NCI-H2107 treated with DMSO at 0.1 percent for 48 hours (cell line): Measurements from ENCODE around the gene EIF2D.
A peak's percentile ranks its signal among the peaks of the same experiment; 100 is the strongest.
"Not testable (repeated sequence)": the region's sequence is repeated elsewhere in the genome, so short reads cannot be mapped to it uniquely, and the experiment has no call there.

Experiments
- DNase-seq: peaks from one replicate; lab custom pipeline; 2025; ENCODE audit not compliant: unreplicated experiment; lab: John Stamatoyannopoulos, UW

Gene EIF2D

DNA sequence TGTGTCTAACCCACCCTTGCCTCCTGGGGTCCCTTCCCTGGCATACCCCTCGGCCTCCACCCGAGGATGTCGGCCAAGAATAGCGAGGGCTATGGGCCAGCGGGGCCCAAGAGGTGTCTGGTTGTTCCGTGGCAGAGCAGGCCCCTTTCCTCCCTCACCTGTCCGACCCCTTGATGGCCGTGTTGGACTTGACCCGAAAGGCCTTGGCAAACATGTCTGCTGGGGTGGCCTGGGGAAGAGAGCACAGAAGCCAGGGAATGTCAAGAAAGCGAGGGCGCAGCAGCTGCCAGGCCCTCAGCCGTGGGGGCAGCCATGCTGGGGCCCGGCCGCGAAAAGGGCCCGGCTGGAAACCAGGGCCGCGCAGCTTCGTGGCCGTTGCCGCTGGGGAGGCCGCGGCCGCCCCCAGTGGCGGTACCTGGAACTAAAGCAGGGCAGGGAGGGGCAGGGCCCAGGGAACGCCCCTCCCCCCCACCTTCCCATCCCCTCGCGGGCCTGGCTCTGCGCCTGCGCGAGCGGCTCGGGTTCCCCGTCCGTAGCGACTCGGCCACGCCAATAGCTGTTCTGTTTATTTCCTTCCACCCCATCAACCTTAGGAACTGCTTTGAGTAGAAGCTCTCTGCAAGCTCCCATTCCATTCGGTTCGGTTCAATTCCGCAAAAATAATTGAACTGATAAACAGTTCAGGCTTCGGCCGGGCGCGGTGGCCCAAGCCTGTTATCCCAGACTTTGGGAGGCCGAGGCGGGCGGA, at the start of gene EIF2D:
TSS of gene EIF2D (minus strand) at position 337 of the 748 bp plus-strand sequence. CDS start at position 214, 123 bp downstream.
- peak; percentile 91 for DNase-seq

- no peak for DNase-seq
Measured at GRCh38 chr1:206661161-206661820, 49.0 kb upstream of the EIF2D start.

- no peak for DNase-seq
Measured at GRCh38 chr1:206660136-206660535, 47.9 kb upstream of the EIF2D start.

DNA sequence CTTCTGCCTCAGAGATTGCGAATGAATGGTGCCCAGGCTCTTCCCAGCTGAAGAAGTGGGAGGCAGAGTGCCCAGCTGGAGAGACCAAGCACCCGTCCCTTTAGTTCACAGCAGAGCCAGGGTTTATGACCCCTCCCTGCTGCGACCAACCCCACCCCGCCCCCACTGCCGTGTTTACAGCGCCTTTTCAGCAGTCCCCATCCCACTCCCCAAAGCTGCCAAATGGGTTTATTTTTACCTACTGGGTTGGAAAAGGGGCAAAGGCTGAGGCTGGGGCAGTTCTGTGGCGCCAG, 46.7 kb upstream of the EIF2D start:
- no peak for DNase-seq

DNA sequence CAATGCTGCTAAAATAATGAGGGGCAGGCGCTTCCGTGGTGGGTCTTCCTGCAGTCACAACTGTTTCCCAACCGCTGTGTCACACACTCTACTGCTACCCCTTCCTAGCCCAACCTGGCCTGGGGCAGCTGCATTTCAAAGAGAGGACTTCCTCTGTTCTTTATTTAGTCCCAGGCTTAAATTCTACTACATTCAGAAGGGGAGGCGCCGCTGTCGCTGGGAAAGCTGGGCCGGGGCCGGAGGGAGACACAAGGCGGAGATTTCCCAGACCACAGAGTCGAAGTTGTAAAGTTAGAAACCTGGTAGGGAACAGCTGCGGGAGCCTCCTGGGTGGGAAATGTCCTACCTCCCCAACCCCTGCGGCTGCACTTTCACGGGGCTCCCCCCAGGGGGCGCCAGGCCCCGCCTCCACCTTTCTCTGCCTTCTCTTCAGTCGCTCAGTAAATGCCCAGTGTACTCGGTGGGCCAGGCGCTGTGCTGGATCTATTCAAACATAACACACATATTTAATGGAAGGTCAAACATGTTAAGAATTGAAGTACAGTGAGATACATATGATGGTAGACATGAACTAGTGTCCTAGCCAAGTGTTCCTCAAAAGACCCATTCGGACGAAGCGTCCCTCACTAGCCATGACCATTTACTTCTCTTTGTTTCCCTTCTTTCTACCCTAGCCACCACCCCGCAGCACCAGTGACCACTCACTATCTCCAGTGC, 46.2 kb upstream of the EIF2D start:
- no peak for DNase-seq

DNA sequence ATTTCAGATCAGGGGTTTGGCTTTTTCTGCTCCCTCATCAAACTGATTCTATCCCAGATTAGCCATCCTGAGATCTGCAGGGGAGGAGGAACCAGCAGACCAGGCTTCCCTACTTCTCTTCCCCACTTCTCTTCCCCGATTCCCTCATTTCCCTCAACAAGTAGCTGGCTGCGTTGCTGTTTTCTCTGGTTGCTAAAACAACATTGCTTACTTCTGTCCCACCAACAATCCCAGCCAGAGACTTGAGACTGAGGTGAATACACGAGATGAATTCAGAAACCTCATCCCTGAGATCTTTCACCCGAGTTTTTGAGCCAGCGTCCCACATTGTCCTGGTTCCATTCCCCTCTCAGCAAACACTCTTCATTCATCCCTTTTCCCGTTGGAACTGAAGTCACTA, 45.5 kb upstream of the EIF2D start:
- DNase-seq = no peak

- DNase-seq = no peak
Measured at GRCh38 chr1:206656936-206657335, 44.7 kb upstream of the EIF2D start.

- peak; percentile 68 for DNase-seq
Measured at GRCh38 chr1:206655471-206655882, 43.2 kb upstream of the EIF2D start.

- DNase-seq = no peak
Measured at GRCh38 chr1:206654828-206655227, 42.6 kb upstream of the EIF2D start.

- DNase-seq = no peak
Measured at GRCh38 chr1:206653715-206654459, 41.6 kb upstream of the EIF2D start.

- no peak for DNase-seq
Measured at GRCh38 chr1:206651958-206652890, 40.0 kb upstream of the EIF2D start.

DNA sequence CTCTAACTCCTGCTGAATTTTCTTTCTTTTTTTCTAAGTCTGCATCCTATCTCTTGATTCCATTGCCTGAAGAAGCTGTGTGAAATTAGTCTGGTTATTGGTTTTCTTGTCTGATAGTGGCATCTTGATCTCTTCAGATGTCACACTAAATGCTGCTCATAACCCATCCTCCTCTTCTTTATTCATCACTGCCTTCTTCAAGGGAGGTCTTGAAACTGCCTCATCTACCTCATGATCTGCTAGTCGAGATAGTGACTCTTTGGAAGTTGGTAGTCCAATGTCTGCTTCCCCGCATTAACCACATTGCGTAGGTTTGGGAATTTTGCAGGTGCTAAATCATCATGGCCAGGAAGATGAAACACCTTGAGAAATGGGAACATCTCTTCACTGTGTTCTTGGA, 38.7 kb upstream of the EIF2D start:
- DNase-seq = no peak

- no peak for DNase-seq
Measured at GRCh38 chr1:206649261-206649921, 37.1 kb upstream of the EIF2D start.

DNA sequence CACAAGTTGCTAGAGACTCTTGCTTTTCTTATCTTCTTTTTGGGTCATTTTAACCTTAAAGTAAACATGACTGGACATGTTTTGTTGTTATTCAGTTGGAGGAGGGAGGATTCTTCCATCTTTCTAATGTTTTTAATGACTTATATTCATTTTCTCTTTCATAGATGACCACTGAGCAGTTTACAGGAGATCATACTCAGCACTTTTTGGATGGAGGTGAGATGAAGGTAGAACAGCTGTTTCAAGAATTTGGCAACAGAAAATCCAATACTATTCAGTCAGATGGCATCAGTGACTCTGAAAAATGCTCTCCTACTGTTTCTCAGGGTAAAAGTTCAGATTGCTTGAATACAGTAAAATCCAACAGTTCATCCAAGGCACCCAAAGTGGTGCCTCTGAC, 35.0 kb upstream of the EIF2D start:
- DNase-seq = no peak

GRCh38 chr1:206646504-206646903, 34.2 kb upstream of the EIF2D start:
- DNase-seq = no peak

DNA sequence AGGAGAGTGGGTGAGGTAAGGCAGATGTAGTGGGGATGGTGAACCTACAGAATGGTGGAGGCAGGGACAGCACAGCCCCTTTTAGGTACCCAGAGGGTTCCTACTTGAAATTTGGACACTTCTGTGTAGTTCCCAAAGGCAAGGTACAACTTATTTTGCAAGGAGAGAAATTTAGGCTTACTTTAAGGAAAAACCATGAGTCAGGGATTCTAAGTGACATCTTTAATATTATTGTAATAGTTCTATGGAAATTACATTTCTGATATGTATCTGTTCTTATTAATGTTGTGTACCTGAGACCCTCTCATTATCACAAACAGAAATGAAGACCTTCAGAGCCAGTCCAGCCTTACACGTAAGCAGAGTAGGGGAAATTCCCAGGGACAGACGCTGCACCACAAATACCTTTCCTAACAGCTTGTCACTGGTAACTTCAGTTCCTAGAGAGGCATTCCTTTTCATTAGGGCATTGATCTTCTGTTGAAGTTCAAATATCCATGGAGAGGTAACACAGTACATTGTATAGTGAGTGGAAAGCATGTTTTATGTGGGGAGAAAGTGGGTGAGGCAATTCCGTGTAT, 30.9 kb upstream of the EIF2D start:
- no peak for DNase-seq

DNA sequence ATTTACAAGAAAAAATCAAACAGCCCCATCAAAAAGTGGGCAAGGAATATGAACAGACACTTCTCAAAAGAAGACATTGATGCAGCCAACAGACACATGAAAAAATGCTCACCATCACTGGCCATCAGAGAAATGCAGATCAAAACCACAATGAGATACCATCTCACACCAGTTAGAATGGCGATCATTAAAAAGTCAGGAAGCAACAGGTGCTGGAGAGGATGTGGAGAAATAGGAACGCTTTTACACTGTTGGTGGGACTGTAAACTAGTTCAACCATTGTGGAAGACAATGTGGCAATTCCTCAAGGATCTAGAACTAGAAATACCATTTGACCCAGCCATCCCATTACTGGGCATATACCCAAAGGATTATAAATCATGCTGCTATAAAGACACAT, 29.8 kb upstream of the EIF2D start:
- not testable (repeated sequence) for DNase-seq

DNA sequence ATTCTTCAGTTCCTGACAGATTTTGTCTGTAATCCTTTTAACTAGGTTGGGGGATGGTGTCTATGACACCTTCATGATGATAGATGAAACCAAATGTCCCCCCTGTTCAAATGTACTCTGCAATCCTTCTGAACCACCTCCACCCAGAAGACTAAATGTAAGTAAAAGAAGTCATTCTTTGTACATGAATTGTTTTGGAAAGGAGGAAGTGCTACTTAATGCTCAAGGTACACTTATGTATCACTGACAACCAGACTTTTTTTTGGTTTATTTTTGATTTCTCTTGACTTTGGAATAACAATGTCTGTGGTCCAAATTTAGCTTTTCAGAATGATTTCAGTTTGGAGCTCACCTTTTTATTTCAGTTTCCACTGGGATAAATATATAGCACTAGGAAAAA, 25.3 kb upstream of the EIF2D start:
- no peak for DNase-seq

- peak; percentile 33 for DNase-seq
Measured at GRCh38 chr1:206636671-206637070, 24.4 kb upstream of the EIF2D start.

DNA sequence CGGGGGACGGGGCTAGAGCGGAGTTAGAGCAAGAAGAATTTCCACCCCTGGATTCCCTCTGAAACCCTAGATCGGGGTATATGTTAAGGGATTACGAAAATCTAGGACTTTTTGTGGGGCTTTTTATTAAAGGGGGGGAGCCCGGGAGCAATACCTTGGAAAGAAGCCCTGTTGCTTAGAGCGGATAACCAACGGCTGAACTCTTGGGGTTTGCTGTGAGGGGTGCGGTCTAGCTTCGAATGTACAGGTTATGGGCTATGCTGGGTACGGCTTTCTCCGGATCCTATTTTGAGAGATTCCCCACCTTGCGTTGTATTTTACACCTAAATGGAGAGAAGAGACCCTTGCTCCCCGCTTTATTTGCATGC, 23.7 kb upstream of the EIF2D start:
- peak; percentile 51 for DNase-seq
